CD14-positive monocyte (primary cell): ENCODE results near the gene RBSN. TPM values are rescaled to one million over a fixed set of nuclear protein-coding genes. Genes with fewer than 3 reads are reported as not detected.

Source experiments
- DNase-seq, 3 donors: peaks; one replicate each; pipeline ENCODE4 v3.0.0-alpha.2; 2011 to 2022
- H2AFZ ChIP-seq: 2 replicates; pipeline ENCODE4 v1.6.0; 2012; ENCODE audit warnings: mild to moderate bottlenecking, low read depth, low read length, inconsistent platforms; ENCODE audit not compliant: insufficient read depth, poor library complexity, severe bottlenecking
- H3K27ac ChIP-seq, 2 donors: 1 replicate in 1 of 2; 2 replicates in 1 of 2; pipeline ENCODE4 v1.5.1; 2012 to 2013; ENCODE audit warnings: low read length in 2 of 2, control low read depth in 1 of 2, inconsistent platforms in 1 of 2, low read depth in 1 of 2, mild to moderate bottlenecking in 1 of 2
- H3K27me3 ChIP-seq, 2 donors: one replicate each; pipeline versions ENCODE4 v1.6.0 to v1.6.1; 2011 to 2013; ENCODE audit warnings: low read length in 2 of 2; ENCODE audit not compliant: control insufficient read depth in 2 of 2, insufficient read depth in 2 of 2
- H3K36me3 ChIP-seq, 2 donors: replicated peaks in 1 of 2; 1 replicate in 1 of 2; 2 replicates in 1 of 2; pipeline versions ENCODE4 v1.5.1 to v1.6.1; 2012 to 2013; ENCODE audit warnings: low read length in 2 of 2, control low read depth in 1 of 2, inconsistent platforms in 1 of 2, mild to moderate bottlenecking in 1 of 2; ENCODE audit not compliant: insufficient read depth in 2 of 2, control insufficient read depth in 1 of 2
- H3K4me1 ChIP-seq, 2 donors: 1 replicate in 1 of 2; 2 replicates in 1 of 2; pipeline versions ENCODE4 v1.5.1 to v1.6.1; 2012 to 2013; ENCODE audit warnings: low read length in 2 of 2, control low read depth in 1 of 2, inconsistent platforms in 1 of 2, mild to moderate bottlenecking in 1 of 2, moderate library complexity in 1 of 2; ENCODE audit not compliant: insufficient read depth in 2 of 2, control insufficient read depth in 1 of 2
- H3K4me2 ChIP-seq: replicated peaks from 2 replicates; pipeline ENCODE3; 2012; ENCODE audit warnings: low read length, moderate library complexity, mild to moderate bottlenecking; ENCODE audit not compliant: poor library complexity, severe bottlenecking; ENCODE audit errors: extremely low read depth
- H3K4me3 ChIP-seq, 3 experiments: fragments of 200-600 bp in 1 of 3; sonication (generic) in 1 of 3; replicated peaks in 1 of 3; 1 replicate in 2 of 3; 2 replicates in 1 of 3; pipeline ENCODE4 v1.5.1; 2011 to 2013; ENCODE audit warnings: low read length in 3 of 3, mild to moderate bottlenecking in 3 of 3, control low read depth in 2 of 3, low read depth in 2 of 3, inconsistent platforms in 1 of 3, moderate library complexity in 1 of 3
- H3K79me2 ChIP-seq: 2 replicates; pipeline ENCODE4 v1.6.0; 2012; ENCODE audit warnings: mild to moderate bottlenecking, control low read depth, inconsistent platforms, low read length, moderate library complexity; ENCODE audit not compliant: insufficient read depth
- H3K9ac ChIP-seq: 2 replicates; pipeline ENCODE4 v1.6.0; 2017; ENCODE audit warnings: low read length, mild to moderate bottlenecking; ENCODE audit not compliant: insufficient read depth, poor library complexity, severe bottlenecking
- H3K9me3 ChIP-seq, 2 donors: replicated peaks in 1 of 2; 1 replicate in 1 of 2; 2 replicates in 1 of 2; pipeline versions ENCODE4 v1.5.1 to v1.6.1; 2012 to 2013; ENCODE audit warnings: low read length in 2 of 2, control low read depth in 1 of 2; ENCODE audit not compliant: control insufficient read depth in 1 of 2, insufficient read depth in 1 of 2
- H4K20me1 ChIP-seq: 2 replicates; pipeline ENCODE4 v1.6.0; 2012; ENCODE audit warnings: mild to moderate bottlenecking, low read length, control low read depth, moderate library complexity; ENCODE audit not compliant: insufficient read depth
- H3K27ac Mint-ChIP-seq, 7 donors: one replicate each; pipeline ENCODE4 v1.8.0; 2020; ENCODE audit warnings: mild to moderate bottlenecking in 7 of 7, mixed read lengths in 7 of 7, moderate library complexity in 6 of 7, inconsistent platforms in 2 of 7
- H3K27me3 Mint-ChIP-seq, 3 donors: one replicate each; pipeline ENCODE4 v1.8.0; 2021 to 2022; ENCODE audit warnings: low read depth in 3 of 3, mild to moderate bottlenecking in 3 of 3, mixed read lengths in 3 of 3, moderate library complexity in 3 of 3, inconsistent platforms in 1 of 3
- H3K36me3 Mint-ChIP-seq, 2 donors: one replicate each; pipeline ENCODE4 v1.8.0; 2020; ENCODE audit warnings: mixed read lengths in 2 of 2, inconsistent platforms in 1 of 2, mild to moderate bottlenecking in 1 of 2
- H3K4me1 Mint-ChIP-seq: one replicate; pipeline ENCODE4 v1.8.0; 2020; ENCODE audit warnings: mild to moderate bottlenecking, mixed read lengths
- H3K4me3 Mint-ChIP-seq, 2 donors: one replicate each; pipeline ENCODE4 v1.8.0; 2020; ENCODE audit warnings: mild to moderate bottlenecking in 2 of 2, mixed read lengths in 2 of 2, moderate library complexity in 1 of 2
- H3K9me3 Mint-ChIP-seq, 7 donors: one replicate each; pipeline ENCODE4 v1.8.0; 2020 to 2022; ENCODE audit warnings: mixed read lengths in 7 of 7, mild to moderate bottlenecking in 6 of 7, moderate library complexity in 6 of 7, inconsistent platforms in 2 of 7
- WGBS: methylation state at CpG from one replicate; pipeline ENCODE4 v1.1.5; 2013; ENCODE audit warnings: missing lambda C conversion rate; ENCODE audit not compliant: insufficient coverage; 5-methylcytosine and 5-hydroxymethylcytosine counted together
- intact Hi-C, 2 donors: fragments of 100-400 bp; cut with micrococcal nuclease; formaldehyde crosslinking; loops; one replicate each; pipeline versions ENCODE4 v1.15.0 to v1.15.1; 2023
- polyA plus RNA-seq, 3 donors: library from polyadenylated mRNA; depleted of rRNA in 1 of 3; unstranded in 2 of 3; stranded (reverse) in 1 of 3; fragments of 300-500 nt in 2 of 3; fragments of >200 nt in 1 of 3; fragmentation: Illumina TruSeq in 2 of 3; gene quantifications; 1 replicate in 2 of 3; 2 replicates in 1 of 3; pipeline ENCODE4 v1.2.3, GENCODE V29; 2012 to 2021
- TF ChIP-seq, protein P1 (sequence below): fragments of 200-600 bp; IDR thresholded peaks from one replicate; pipeline ENCODE4 v1.8.0; 2022; ENCODE audit warnings: antibody characterized with exemption, mild to moderate bottlenecking

RBSN gene
- polyA plus RNA-seq, 3 donors: 6.7 to 10.1 (median 8.1) TPM

DNA sequence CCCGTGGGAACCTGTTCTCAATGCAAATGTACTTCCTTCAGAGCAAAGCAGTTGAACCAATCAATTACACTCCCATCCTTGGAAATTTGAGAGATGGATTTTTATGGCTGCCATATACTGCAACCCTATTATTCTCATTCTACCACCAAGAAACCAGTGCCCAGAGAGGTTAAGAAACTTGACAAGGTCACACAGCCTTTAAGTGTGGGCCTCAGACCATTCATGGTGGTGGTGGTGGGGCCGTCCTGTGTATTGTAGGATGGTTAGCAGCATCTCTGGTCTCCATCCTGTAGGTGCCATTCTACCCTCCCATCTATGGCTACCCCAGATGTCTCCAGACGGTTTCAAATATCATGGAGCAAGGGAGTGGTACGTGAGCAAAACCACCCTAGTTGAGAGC is 23.4 kb upstream of the RBSN start:
- Histone ChIP-seq H4K20me1 (no peaks in the 10 kb centered on the region), H3K27me3 (peaks cover 0 to 3% of the 10 kb centered on the region in 2 donors), H3K27ac (no peak overlapping the region), H3K4me3 (no peak overlapping the region), H3K36me3 (no peaks in the 10 kb centered on the region), H3K9me3 (no peaks in the 10 kb centered on the region), H3K79me2 (no peaks in the 10 kb centered on the region), H2AFZ (no peak overlapping the region), H3K4me1 (no peaks in the 10 kb centered on the region), H3K9ac (no peak overlapping the region), H3K4me2 (no peak overlapping the region)
- DNase-seq: no peak
- Mint-ChIP-seq H3K27me3 (peaks cover 6 to 13% (median 9%) of the 10 kb centered on the region in 3 donors), H3K27ac (no peak overlapping the region), H3K4me3 (no peak overlapping the region), H3K9me3 (peaks cover 0 to 5% (median 2%) of the 10 kb centered on the region in 7 donors), H3K4me1 (peaks cover 4% of the 10 kb centered on the region), H3K36me3 (no peaks in the 10 kb centered on the region)
- intact Hi-C loops: no loop called here
- no CpG with 5 or more reads among the region's 4 CpGs for WGBS
- TF ChIP-seq, protein P1, sequence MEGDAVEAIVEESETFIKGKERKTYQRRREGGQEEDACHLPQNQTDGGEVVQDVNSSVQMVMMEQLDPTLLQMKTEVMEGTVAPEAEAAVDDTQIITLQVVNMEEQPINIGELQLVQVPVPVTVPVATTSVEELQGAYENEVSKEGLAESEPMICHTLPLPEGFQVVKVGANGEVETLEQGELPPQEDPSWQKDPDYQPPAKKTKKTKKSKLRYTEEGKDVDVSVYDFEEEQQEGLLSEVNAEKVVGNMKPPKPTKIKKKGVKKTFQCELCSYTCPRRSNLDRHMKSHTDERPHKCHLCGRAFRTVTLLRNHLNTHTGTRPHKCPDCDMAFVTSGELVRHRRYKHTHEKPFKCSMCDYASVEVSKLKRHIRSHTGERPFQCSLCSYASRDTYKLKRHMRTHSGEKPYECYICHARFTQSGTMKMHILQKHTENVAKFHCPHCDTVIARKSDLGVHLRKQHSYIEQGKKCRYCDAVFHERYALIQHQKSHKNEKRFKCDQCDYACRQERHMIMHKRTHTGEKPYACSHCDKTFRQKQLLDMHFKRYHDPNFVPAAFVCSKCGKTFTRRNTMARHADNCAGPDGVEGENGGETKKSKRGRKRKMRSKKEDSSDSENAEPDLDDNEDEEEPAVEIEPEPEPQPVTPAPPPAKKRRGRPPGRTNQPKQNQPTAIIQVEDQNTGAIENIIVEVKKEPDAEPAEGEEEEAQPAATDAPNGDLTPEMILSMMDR: no peak

DNA sequence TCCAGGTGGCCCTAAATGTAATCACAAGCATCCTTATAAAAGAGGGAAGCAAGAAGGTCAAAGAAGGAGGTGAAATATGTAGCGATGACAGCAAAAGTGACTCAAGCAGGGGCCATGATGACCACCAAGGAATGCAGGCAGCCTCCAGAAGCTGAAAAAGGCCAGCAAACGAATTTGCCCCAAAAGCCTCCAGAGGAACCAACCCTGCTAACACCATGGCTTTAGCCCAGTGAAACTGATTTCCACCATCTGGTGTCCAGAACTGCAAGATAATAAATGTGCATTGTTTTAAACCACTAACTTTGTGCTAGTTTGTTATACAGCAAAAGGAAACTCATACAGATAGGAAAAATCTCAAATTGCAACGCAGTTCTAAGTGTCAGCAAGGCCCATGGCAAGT is 23.0 kb upstream of the RBSN start:
- Histone ChIP-seq H3K9me3 (no peaks in the 10 kb centered on the region), H3K27ac (no peak overlapping the region), H4K20me1 (no peaks in the 10 kb centered on the region), H3K27me3 (peaks cover 0 to 3% of the 10 kb centered on the region in 2 donors), H3K36me3 (no peaks in the 10 kb centered on the region), H2AFZ (no peak overlapping the region), H3K9ac (no peak overlapping the region), H3K79me2 (no peaks in the 10 kb centered on the region), H3K4me2 (no peak overlapping the region), H3K4me3 (no peak overlapping the region), H3K4me1 (no peaks in the 10 kb centered on the region)
- TF ChIP-seq, protein P1: no peak
- intact Hi-C loops: no loop called here
- no peak overlapping the region for H3K4me3 Mint-ChIP-seq
- H3K9me3 Mint-ChIP-seq: peaks cover 0 to 5% (median 2%) of the 10 kb centered on the region in 7 donors
- no peak overlapping the region for H3K27ac Mint-ChIP-seq
- peaks cover 4% of the 10 kb centered on the region for H3K4me1 Mint-ChIP-seq
- peaks cover 6 to 12% (median 9%) of the 10 kb centered on the region in 3 donors for H3K27me3 Mint-ChIP-seq
- DNase-seq: no peak
- 85% methylated on average over 2 of the region's 3 CpGs for WGBS
- no peaks in the 10 kb centered on the region for H3K36me3 Mint-ChIP-seq
